ENCODE data around the gene EPN3.

- TF ChIP-seq POLR2A (IDR thresholded peaks at IDR 0.05) (no peak), CTCF (IDR thresholded peaks at IDR 0.05) (no peak)
Measured at GRCh38 chr17:50508573-50509460, 23.7 kb upstream of the EPN3 start.

Data from lower leg skin (tissue), 3 donors.